Stimulated activated CD4-positive, alpha-beta T cell treated with anti-CD3 and anti-CD28 coated beads, Interleukin-2, amount 100 ng/mL, for 48 hours (primary cell): Measurements from ENCODE around the gene PCDHGA7.
"Not testable (repeated sequence)": the region's sequence is repeated elsewhere in the genome, so short reads cannot be mapped to it uniquely, and the experiment has no call there.

ENCODE experiments used
- DNase-seq, 2 donors: peaks; one replicate each; pipeline ENCODE4 v3.0.0-alpha.2; 2020

PCDHGA7 gene

DNA sequence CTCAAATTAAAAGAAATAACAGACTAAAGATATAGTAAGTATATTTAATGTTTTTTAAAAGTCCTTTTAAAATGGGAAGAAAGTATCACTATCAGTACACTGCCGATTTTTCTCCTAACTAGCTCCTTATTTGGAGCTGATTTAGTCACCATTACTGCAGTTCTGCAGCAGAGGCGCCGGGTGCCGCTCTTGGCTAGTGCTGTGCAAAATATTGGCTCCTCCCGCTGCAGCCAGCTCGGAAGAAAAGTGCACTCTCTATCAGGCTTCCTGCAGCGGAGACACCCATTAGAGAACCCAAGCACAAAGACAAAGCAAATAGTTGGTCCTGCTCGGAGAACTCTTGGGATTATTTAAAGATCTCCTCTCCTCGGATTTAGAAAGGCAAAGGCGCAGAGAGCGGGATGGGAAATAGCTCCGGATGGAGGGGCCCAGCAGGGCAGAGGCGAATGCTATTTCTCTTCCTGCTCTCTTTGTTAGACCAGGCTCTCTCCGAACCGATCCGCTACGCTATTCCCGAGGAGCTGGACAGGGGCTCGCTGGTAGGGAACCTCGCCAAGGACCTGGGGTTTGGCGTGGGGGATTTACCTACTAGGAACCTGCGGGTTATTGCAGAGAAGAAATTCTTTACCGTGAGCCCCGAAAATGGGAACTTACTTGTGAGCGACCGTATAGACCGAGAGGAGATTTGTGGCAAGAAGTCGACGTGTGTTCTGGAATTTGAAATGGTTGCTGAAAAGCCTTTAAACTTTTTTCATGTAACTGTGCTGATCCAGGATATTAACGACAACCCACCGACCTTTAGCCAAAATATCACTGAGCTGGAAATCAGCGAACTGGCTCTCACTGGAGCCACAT, 12.3 kb upstream of the PCDHGA7 start, which contains the start of gene PCDHGB3:
Gene PCDHGB3 (plus strand): TSS at position 249 of the 855 bp plus-strand sequence. CDS start 153 bp downstream, at position 402.
- DNase-seq, result no peak

GRCh38 chr5:141371572-141372475, 10.7 kb upstream of the PCDHGA7 start:
- no peak for DNase-seq

GRCh38 chr5:141373673-141374317, 8.7 kb upstream of the PCDHGA7 start, which contains the start of gene PCDHGA6:
PCDHGA6 (plus strand) TSS chr5:141373891; CDS start chr5:141374084, 193 bp downstream.
- no peak for DNase-seq

- no peak for DNase-seq
Observed at GRCh38 chr5:141374627-141375026, 7.9 kb upstream of the PCDHGA7 start.

- DNase-seq, result not testable (repeated sequence)
Observed at GRCh38 chr5:141375444-141376155, 6.9 kb upstream of the PCDHGA7 start.

GRCh38 chr5:141383345-141383744, 803 bp downstream of the PCDHGA7 start:
- DNase-seq, result no peak

- no peak for DNase-seq
Observed at GRCh38 chr5:141384471-141385267, 2.1 kb downstream of the PCDHGA7 start.

DNA sequence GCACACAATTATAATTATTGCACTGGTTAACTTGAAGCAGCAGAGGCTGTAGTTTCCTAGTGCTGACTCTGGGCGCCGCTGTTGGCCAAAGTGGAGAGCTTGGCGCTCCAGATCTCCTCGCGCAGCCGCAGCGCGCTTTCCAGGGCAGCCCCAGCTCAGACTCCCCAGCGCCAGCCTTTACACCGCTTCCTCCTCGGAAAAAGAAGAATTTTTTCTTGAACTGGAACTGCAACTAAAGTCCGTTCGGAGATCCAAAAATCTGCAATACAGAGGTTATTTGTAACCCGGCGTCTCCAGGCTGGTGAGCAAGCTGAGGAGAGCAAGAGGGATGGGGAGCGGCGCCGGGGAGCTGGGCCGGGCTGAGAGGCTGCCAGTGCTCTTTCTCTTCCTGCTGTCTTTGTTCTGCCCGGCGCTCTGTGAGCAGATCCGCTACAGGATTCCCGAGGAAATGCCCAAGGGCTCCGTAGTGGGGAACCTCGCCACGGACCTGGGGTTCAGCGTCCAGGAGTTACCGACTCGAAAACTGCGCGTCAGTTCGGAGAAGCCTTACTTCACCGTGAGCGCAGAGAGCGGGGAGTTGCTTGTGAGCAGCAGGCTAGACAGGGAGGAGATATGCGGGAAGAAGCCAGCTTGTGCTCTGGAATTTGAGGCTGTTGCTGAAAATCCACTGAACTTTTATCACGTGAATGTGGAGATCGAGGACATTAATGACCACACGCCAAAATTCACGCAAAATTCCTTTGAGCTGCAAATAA, 5.2 kb downstream of the PCDHGA7 start, which contains the start of gene PCDHGB4:
Gene PCDHGB4 (plus strand): TSS at position 142 of the 755 bp plus-strand sequence. CDS start 187 bp downstream, at position 329.
- not testable (repeated sequence) for DNase-seq

GRCh38 chr5:141388661-141389060, 6.1 kb downstream of the PCDHGA7 start:
- no peak for DNase-seq

- no peak for DNase-seq
Observed at GRCh38 chr5:141389153-141390042, 6.9 kb downstream of the PCDHGA7 start.

DNA sequence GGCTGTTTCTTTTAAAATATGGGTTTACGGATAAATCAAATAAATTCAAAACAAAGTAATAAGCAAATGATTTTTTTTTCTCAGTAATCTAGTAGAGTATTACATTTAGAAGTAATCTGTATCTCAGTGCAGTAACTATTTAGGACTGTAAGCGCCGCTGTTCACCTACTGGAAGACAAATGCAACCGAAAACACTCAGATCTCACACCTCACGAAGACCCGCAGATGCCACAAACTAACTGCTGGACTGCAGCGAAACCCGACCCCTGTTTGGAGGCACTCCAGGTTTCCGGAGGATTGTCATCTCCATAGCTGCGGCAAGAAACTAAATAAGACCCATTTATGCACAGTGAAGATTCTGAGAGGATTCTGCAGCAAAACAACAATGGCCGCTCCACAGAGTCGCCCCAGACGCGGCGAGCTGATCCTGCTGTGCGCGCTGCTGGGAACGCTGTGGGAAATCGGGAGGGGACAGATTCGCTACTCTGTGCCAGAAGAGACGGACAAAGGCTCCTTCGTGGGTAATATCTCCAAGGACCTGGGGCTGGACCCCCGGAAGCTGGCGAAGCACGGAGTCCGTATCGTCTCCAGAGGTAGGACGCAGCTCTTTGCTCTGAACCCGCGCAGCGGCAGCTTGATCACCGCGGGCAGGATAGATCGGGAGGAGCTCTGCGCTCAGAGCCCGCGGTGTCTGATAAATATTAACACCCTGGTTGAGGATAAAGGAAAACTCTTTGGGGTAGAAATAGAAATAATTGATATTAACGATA, 10.1 kb downstream of the PCDHGA7 start, which contains the start of gene PCDHGA8:
Gene PCDHGA8 (plus strand): TSS at position 205 of the 770 bp plus-strand sequence. CDS start 181 bp downstream, at position 386.
- no peak for DNase-seq

- DNase-seq, result no peak
Observed at GRCh38 chr5:141393267-141393666, 10.7 kb downstream of the PCDHGA7 start.

GRCh38 chr5:141394401-141395187, 12.1 kb downstream of the PCDHGA7 start:
- DNase-seq, result not testable (repeated sequence)

DNA sequence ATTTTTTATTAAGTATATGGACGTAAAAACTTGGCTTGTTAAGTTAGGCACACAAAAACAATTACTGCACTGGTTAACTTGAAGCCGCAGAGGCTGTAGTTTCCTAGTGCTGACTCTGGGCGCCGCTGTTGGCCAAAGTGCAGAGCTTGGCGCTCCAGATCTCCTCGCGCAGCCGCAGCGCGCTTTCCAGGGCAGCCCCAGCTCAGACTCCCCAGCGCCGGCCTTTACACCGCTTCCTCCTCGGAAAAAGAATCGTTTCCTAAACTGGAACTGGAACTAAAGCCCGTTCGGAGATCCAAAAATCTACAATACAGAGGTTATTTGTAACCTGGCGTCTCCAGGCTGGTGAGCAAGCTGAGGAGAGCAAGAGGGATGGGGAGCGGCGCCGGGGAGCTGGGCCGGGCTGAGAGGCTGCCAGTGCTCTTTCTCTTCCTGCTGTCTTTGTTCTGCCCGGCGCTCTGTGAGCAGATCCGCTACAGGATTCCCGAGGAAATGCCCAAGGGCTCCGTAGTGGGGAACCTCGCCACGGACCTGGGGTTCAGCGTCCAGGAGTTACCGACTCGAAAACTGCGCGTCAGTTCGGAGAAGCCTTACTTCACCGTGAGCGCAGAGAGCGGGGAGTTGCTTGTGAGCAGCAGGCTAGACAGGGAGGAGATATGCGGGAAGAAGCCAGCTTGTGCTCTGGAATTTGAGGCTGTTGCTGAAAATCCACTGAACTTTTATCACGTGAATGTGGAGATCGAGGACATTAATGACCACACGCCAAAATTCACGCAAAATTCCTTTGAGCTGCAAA, 15.4 kb downstream of the PCDHGA7 start, which contains the start of gene PCDHGB5:
Gene PCDHGB5 (plus strand): TSS at position 192 of the 796 bp plus-strand sequence. CDS start 181 bp downstream, at position 373.
- DNase-seq, result peak in 1 of 2 donors; percentile 37

DNA sequence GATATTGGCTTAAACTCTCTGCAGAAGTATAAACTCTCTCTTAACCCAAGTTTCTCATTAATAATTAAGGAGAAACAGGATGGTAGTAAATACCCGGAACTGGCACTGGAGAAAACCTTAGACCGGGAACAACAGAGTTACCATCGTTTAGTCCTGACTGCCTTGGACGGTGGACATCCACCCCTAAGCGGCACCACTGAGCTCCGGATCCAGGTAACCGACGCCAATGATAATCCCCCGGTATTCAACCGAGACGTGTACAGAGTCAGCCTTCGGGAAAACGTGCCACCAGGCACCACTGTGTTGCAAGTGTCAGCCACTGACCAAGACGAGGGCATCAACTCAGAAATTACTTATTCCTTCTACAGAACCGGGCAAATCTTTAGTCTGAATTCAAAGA, 16.1 kb downstream of the PCDHGA7 start:
- DNase-seq, result no peak

GRCh38 chr5:141399555-141400258, 17.2 kb downstream of the PCDHGA7 start:
- no peak for DNase-seq
